CD14-positive monocyte (primary cell): ENCODE measurements around the gene LETM1. TPM values are rescaled to one million over a fixed set of nuclear protein-coding genes. Genes with fewer than 3 reads are reported as not detected.

Source experiments
- DNase-seq, 3 donors: peaks; one replicate each; pipeline ENCODE4 v3.0.0-alpha.2; 2011 to 2022
- H2AFZ ChIP-seq: 2 replicates; pipeline ENCODE4 v1.6.0; 2012; ENCODE audit warnings: mild to moderate bottlenecking, low read depth, low read length, inconsistent platforms; ENCODE audit not compliant: insufficient read depth, poor library complexity, severe bottlenecking
- H3K27ac ChIP-seq, 2 donors: 1 replicate in 1 of 2; 2 replicates in 1 of 2; pipeline ENCODE4 v1.5.1; 2012 to 2013; ENCODE audit warnings: low read length in 2 of 2, control low read depth in 1 of 2, inconsistent platforms in 1 of 2, low read depth in 1 of 2, mild to moderate bottlenecking in 1 of 2
- H3K27me3 ChIP-seq, 2 donors: one replicate each; pipeline versions ENCODE4 v1.6.0 to v1.6.1; 2011 to 2013; ENCODE audit warnings: low read length in 2 of 2; ENCODE audit not compliant: control insufficient read depth in 2 of 2, insufficient read depth in 2 of 2
- H3K36me3 ChIP-seq, 2 donors: replicated peaks in 1 of 2; 1 replicate in 1 of 2; 2 replicates in 1 of 2; pipeline versions ENCODE4 v1.5.1 to v1.6.1; 2012 to 2013; ENCODE audit warnings: low read length in 2 of 2, control low read depth in 1 of 2, inconsistent platforms in 1 of 2, mild to moderate bottlenecking in 1 of 2; ENCODE audit not compliant: insufficient read depth in 2 of 2, control insufficient read depth in 1 of 2
- H3K4me1 ChIP-seq, 2 donors: 1 replicate in 1 of 2; 2 replicates in 1 of 2; pipeline versions ENCODE4 v1.5.1 to v1.6.1; 2012 to 2013; ENCODE audit warnings: low read length in 2 of 2, control low read depth in 1 of 2, inconsistent platforms in 1 of 2, mild to moderate bottlenecking in 1 of 2, moderate library complexity in 1 of 2; ENCODE audit not compliant: insufficient read depth in 2 of 2, control insufficient read depth in 1 of 2
- H3K4me2 ChIP-seq: replicated peaks from 2 replicates; pipeline ENCODE3; 2012; ENCODE audit warnings: low read length, moderate library complexity, mild to moderate bottlenecking; ENCODE audit not compliant: poor library complexity, severe bottlenecking; ENCODE audit errors: extremely low read depth
- H3K4me3 ChIP-seq, 3 experiments: fragments of 200-600 bp in 1 of 3; sonication (generic) in 1 of 3; replicated peaks in 1 of 3; 1 replicate in 2 of 3; 2 replicates in 1 of 3; pipeline ENCODE4 v1.5.1; 2011 to 2013; ENCODE audit warnings: low read length in 3 of 3, mild to moderate bottlenecking in 3 of 3, control low read depth in 2 of 3, low read depth in 2 of 3, inconsistent platforms in 1 of 3, moderate library complexity in 1 of 3
- H3K79me2 ChIP-seq: 2 replicates; pipeline ENCODE4 v1.6.0; 2012; ENCODE audit warnings: mild to moderate bottlenecking, control low read depth, inconsistent platforms, low read length, moderate library complexity; ENCODE audit not compliant: insufficient read depth
- H3K9ac ChIP-seq: 2 replicates; pipeline ENCODE4 v1.6.0; 2017; ENCODE audit warnings: low read length, mild to moderate bottlenecking; ENCODE audit not compliant: insufficient read depth, poor library complexity, severe bottlenecking
- H3K9me3 ChIP-seq, 2 donors: replicated peaks in 1 of 2; 1 replicate in 1 of 2; 2 replicates in 1 of 2; pipeline versions ENCODE4 v1.5.1 to v1.6.1; 2012 to 2013; ENCODE audit warnings: low read length in 2 of 2, control low read depth in 1 of 2; ENCODE audit not compliant: control insufficient read depth in 1 of 2, insufficient read depth in 1 of 2
- H4K20me1 ChIP-seq: 2 replicates; pipeline ENCODE4 v1.6.0; 2012; ENCODE audit warnings: mild to moderate bottlenecking, low read length, control low read depth, moderate library complexity; ENCODE audit not compliant: insufficient read depth
- H3K27ac Mint-ChIP-seq, 7 donors: one replicate each; pipeline ENCODE4 v1.8.0; 2020; ENCODE audit warnings: mild to moderate bottlenecking in 7 of 7, mixed read lengths in 7 of 7, moderate library complexity in 6 of 7, inconsistent platforms in 2 of 7
- H3K27me3 Mint-ChIP-seq, 3 donors: one replicate each; pipeline ENCODE4 v1.8.0; 2021 to 2022; ENCODE audit warnings: low read depth in 3 of 3, mild to moderate bottlenecking in 3 of 3, mixed read lengths in 3 of 3, moderate library complexity in 3 of 3, inconsistent platforms in 1 of 3
- H3K36me3 Mint-ChIP-seq, 2 donors: one replicate each; pipeline ENCODE4 v1.8.0; 2020; ENCODE audit warnings: mixed read lengths in 2 of 2, inconsistent platforms in 1 of 2, mild to moderate bottlenecking in 1 of 2
- H3K4me1 Mint-ChIP-seq: one replicate; pipeline ENCODE4 v1.8.0; 2020; ENCODE audit warnings: mild to moderate bottlenecking, mixed read lengths
- H3K4me3 Mint-ChIP-seq, 2 donors: one replicate each; pipeline ENCODE4 v1.8.0; 2020; ENCODE audit warnings: mild to moderate bottlenecking in 2 of 2, mixed read lengths in 2 of 2, moderate library complexity in 1 of 2
- H3K9me3 Mint-ChIP-seq, 7 donors: one replicate each; pipeline ENCODE4 v1.8.0; 2020 to 2022; ENCODE audit warnings: mixed read lengths in 7 of 7, mild to moderate bottlenecking in 6 of 7, moderate library complexity in 6 of 7, inconsistent platforms in 2 of 7
- WGBS: methylation state at CpG from one replicate; pipeline ENCODE4 v1.1.5; 2013; ENCODE audit warnings: missing lambda C conversion rate; ENCODE audit not compliant: insufficient coverage; 5-methylcytosine and 5-hydroxymethylcytosine counted together
- intact Hi-C, 2 donors: fragments of 100-400 bp; cut with micrococcal nuclease; formaldehyde crosslinking; loops; one replicate each; pipeline versions ENCODE4 v1.15.0 to v1.15.1; 2023
- polyA plus RNA-seq, 3 donors: library from polyadenylated mRNA; depleted of rRNA in 1 of 3; unstranded in 2 of 3; stranded (reverse) in 1 of 3; fragments of 300-500 nt in 2 of 3; fragments of >200 nt in 1 of 3; fragmentation: Illumina TruSeq in 2 of 3; gene quantifications; 1 replicate in 2 of 3; 2 replicates in 1 of 3; pipeline ENCODE4 v1.2.3, GENCODE V29; 2012 to 2021
- TF ChIP-seq, protein P1 (sequence below): fragments of 200-600 bp; IDR thresholded peaks from one replicate; pipeline ENCODE4 v1.8.0; 2022; ENCODE audit warnings: antibody characterized with exemption, mild to moderate bottlenecking

The LETM1 gene
- polyA plus RNA-seq, 3 donors = 6.2 to 18.6 (median 9.0) TPM

DNA sequence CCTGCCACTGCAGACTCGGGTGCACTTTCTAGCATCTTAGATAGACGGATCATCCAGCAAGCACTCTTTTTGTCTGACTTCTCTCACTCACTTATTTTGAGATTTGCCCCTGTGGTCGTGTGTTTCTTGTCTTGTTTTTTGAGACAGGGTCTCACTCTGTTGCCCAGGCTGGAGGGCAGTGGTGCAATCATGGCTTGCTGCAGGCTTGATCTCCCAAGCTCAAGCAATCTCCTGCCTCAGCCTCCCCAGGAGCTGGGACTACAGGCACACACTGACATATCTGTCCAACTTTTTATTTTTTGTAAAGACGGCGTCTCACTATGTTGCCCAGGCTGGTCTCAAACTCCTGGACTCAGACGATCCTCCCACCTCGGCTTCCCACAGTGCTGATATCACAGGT is 36.1 kb downstream of the LETM1 start:
- H3K9me3 Mint-ChIP-seq = no peaks in the 10 kb centered on the region
- no peak overlapping the region for H3K27ac Mint-ChIP-seq
- H3K79me2 ChIP-seq = no peaks in the 10 kb centered on the region
- H3K4me3 Mint-ChIP-seq = no peak overlapping the region
- H3K27me3 ChIP-seq = no peaks in the 10 kb centered on the region
- no peaks in the 10 kb centered on the region for H3K9me3 ChIP-seq
- no peak overlapping the region for H3K9ac ChIP-seq
- H3K4me2 ChIP-seq = no peak overlapping the region
- H3K4me1 Mint-ChIP-seq = no peaks in the 10 kb centered on the region
- no peak overlapping the region for H3K27ac ChIP-seq
- H2AFZ ChIP-seq = no peak overlapping the region
- peaks cover 77 to 99% of the 10 kb centered on the region in 2 donors for H3K36me3 ChIP-seq
- H3K36me3 Mint-ChIP-seq = peaks cover 78 to 95% of the 10 kb centered on the region in 2 donors
- no peaks in the 10 kb centered on the region for H3K4me1 ChIP-seq
- H4K20me1 ChIP-seq = no peaks in the 10 kb centered on the region
- intact Hi-C loops = no loop called here
- WGBS = 98% methylated on average over 6 of the region's 7 CpGs
- TF ChIP-seq, protein P1, sequence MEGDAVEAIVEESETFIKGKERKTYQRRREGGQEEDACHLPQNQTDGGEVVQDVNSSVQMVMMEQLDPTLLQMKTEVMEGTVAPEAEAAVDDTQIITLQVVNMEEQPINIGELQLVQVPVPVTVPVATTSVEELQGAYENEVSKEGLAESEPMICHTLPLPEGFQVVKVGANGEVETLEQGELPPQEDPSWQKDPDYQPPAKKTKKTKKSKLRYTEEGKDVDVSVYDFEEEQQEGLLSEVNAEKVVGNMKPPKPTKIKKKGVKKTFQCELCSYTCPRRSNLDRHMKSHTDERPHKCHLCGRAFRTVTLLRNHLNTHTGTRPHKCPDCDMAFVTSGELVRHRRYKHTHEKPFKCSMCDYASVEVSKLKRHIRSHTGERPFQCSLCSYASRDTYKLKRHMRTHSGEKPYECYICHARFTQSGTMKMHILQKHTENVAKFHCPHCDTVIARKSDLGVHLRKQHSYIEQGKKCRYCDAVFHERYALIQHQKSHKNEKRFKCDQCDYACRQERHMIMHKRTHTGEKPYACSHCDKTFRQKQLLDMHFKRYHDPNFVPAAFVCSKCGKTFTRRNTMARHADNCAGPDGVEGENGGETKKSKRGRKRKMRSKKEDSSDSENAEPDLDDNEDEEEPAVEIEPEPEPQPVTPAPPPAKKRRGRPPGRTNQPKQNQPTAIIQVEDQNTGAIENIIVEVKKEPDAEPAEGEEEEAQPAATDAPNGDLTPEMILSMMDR = no peak
- H3K4me3 ChIP-seq = no peak overlapping the region
- DNase-seq = no peak
- no peaks in the 10 kb centered on the region for H3K27me3 Mint-ChIP-seq

DNA sequence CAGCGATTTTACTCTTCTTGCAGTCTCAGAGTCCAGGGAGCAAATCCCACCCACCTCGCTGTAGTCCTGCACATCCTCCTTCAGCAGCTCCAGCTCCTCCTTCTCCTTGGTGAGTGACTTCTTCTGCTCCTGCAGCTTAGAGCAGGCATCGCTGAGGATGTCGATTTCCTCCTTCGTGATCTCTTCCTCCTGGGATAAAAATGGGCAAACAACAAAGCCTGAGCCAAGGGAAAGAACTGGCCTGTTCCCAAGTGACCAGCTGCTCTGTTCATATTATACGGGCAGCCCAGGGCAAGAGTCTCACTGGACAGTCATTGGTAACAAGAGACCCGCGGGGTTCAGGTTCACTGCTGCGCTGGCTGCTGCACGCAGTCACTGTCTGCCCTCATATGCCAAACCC is 36.7 kb downstream of the LETM1 start:
- no peak overlapping the region for H3K9ac ChIP-seq
- 98% methylated on average over 10 of the region's 10 CpGs for WGBS
- no peak for DNase-seq
- no peaks in the 10 kb centered on the region for H3K4me1 ChIP-seq
- Mint-ChIP-seq H3K9me3 (no peaks in the 10 kb centered on the region), H3K27ac (no peak overlapping the region), H3K4me3 (no peak overlapping the region), H3K36me3 (peaks cover 79 to 95% of the 10 kb centered on the region in 2 donors), H3K4me1 (no peaks in the 10 kb centered on the region), H3K27me3 (no peaks in the 10 kb centered on the region)
- intact Hi-C loops = no loop called here
- TF ChIP-seq, protein P1 = no peak
- H3K4me3 ChIP-seq = no peak overlapping the region
- H3K36me3 ChIP-seq = peaks cover 76 to 99% of the 10 kb centered on the region in 2 donors
- H3K79me2 ChIP-seq = no peaks in the 10 kb centered on the region
- no peaks in the 10 kb centered on the region for H3K27me3 ChIP-seq
- H3K9me3 ChIP-seq = no peaks in the 10 kb centered on the region
- H2AFZ ChIP-seq = no peak overlapping the region
- H3K4me2 ChIP-seq = no peak overlapping the region
- H3K27ac ChIP-seq = no peak overlapping the region
- no peaks in the 10 kb centered on the region for H4K20me1 ChIP-seq
